ENCODE measurements around the gene ATP2B2.

The ATP2B2 gene

DNA sequence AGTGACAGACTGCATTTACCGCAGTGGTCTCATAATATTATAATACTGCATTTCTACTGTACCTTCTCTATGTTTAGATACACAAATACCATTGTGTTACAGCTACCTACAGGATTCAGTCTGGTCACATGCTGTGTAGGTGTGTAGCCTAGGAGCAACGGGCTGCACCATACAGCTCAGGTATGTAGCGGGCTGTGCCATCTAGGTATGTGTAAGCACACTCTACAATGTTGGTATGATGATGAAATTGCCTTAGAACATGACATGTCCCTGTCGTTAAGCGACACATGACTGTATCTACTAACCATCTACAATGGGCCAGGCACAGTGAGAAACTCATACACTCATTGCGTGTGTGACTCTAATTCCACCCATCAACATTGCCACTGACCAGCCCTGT is 99.0 kb downstream of the ATP2B2 start:
- no peak for DNase-seq (ENCODE audit: low read depth)
- TF ChIP-seq, protein P1, sequence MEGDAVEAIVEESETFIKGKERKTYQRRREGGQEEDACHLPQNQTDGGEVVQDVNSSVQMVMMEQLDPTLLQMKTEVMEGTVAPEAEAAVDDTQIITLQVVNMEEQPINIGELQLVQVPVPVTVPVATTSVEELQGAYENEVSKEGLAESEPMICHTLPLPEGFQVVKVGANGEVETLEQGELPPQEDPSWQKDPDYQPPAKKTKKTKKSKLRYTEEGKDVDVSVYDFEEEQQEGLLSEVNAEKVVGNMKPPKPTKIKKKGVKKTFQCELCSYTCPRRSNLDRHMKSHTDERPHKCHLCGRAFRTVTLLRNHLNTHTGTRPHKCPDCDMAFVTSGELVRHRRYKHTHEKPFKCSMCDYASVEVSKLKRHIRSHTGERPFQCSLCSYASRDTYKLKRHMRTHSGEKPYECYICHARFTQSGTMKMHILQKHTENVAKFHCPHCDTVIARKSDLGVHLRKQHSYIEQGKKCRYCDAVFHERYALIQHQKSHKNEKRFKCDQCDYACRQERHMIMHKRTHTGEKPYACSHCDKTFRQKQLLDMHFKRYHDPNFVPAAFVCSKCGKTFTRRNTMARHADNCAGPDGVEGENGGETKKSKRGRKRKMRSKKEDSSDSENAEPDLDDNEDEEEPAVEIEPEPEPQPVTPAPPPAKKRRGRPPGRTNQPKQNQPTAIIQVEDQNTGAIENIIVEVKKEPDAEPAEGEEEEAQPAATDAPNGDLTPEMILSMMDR (conservative IDR thresholded peaks at IDR 0.05; ENCODE audit: control insufficient read depth, insufficient read depth, low read depth, low read length) = no peak
- H3K4me3 ChIP-seq (ENCODE audit: control insufficient read depth, low read depth, low read length) = no peak overlapping the region

DNA sequence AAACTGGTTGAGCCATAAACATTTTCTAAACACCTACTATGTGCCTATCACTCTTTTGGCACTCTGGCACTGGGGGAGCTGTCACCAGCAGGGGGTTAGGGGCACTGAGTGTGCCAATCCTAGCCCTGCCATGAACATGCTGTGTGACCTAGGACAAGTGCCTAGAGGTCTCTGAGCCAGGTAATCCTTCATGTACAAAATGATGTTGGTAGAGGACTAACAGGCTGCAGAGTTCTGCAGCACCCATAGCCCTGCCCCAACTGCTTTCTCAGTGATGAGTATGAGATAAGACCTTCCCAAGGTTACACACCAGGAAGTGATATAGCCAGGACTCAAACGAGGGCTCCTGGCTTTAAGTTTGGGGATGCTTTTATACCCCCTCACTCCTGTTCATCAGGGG is 99.6 kb downstream of the ATP2B2 start:
- TF ChIP-seq, protein P1 (conservative IDR thresholded peaks at IDR 0.05; ENCODE audit: control insufficient read depth, insufficient read depth, low read depth, low read length) = no peak
- no peak for DNase-seq (ENCODE audit: low read depth)
- H3K4me3 ChIP-seq (ENCODE audit: control insufficient read depth, low read depth, low read length) = no peak overlapping the region

DNA sequence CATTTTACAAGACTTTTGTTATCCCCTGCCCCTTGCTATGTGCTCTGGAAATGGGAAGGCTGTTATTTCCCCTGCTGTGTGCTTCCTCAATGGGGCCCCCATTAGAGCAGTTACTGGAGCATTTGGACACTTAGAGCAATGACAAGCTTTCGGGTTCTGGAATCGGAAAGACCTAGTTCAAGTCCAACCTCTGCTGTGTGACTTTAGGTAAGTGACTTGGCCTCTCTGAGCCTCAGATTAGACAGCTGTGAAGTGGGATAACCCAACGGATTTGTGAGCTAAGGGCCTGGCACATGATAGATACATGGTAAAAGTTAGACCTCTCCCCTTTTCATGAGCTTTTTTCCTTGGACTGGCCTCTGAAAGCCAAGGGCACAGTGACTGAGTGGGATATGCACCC is 100.5 kb downstream of the ATP2B2 start:
- TF ChIP-seq, protein P1 (conservative IDR thresholded peaks at IDR 0.05; ENCODE audit: control insufficient read depth, insufficient read depth, low read depth, low read length) = no peak
- H3K4me3 ChIP-seq (ENCODE audit: control insufficient read depth, low read depth, low read length) = no peak overlapping the region
- DNase-seq (ENCODE audit: low read depth) = no peak

DNA sequence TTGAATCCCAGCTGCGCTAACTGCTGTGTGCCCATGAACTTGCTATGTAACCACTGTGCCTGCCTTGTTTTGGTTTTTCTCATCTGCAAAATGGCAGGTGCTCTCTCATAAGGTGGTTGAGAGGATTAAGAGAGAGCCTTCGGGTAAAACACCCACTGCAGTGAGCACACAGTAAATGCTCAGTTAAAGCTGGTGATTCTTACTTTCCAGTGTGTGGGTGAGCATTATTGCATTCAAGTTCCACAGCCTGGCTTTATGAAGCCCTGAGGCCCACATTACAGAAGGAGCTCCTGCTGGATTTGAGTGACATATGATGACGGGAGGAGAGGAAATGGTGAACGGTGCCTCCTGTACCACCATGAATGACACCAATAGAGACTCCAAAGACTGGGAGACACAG is 101.0 kb downstream of the ATP2B2 start:
- DNase-seq (ENCODE audit: low read depth) = no peak
- H3K4me3 ChIP-seq (ENCODE audit: control insufficient read depth, low read depth, low read length) = no peak overlapping the region
- TF ChIP-seq, protein P1 (conservative IDR thresholded peaks at IDR 0.05; ENCODE audit: control insufficient read depth, insufficient read depth, low read depth, low read length) = no peak

DNA sequence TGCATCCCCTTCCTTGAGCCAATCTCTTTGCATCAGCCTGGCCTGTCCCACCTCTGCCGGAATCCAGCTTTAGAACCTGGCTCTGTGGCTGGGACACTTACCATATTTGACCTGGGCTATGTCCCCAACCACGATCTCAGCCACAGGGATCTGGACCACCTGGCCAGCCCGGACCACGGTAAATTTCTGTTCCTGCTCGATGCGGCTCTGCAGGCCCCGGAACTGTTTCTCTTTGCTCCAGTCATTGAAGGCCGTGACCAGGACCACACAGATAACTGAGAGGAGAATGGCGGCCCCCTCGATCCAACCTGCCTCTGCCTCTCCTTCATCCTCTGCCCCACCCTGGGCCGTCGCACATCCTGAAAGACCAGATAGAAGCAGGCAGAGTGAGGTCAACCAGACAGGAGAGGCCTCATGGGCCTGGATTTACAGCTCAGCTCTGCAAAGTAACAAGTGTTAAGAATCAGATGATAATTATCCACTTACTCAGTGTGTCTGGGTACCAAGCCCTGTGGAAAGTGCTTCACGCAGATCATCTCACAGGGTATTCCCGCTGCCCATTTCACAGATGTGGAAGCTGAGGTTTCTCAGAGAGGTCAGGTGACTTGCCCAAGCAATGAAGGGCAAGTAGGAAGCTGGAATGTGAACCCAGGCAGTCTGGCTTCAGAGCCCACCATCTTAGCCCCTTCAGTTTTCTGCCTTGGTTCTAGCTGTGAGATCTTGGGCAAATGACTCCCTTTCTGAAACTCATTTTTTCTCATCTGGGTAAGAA is 103.2 kb downstream of the ATP2B2 start:
- TF ChIP-seq, protein P1 (conservative IDR thresholded peaks at IDR 0.05; ENCODE audit: control insufficient read depth, insufficient read depth, low read depth, low read length) = no peak
- DNase-seq (ENCODE audit: low read depth) = no peak
- H3K4me3 ChIP-seq (ENCODE audit: control insufficient read depth, low read depth, low read length) = no peak overlapping the region

DNA sequence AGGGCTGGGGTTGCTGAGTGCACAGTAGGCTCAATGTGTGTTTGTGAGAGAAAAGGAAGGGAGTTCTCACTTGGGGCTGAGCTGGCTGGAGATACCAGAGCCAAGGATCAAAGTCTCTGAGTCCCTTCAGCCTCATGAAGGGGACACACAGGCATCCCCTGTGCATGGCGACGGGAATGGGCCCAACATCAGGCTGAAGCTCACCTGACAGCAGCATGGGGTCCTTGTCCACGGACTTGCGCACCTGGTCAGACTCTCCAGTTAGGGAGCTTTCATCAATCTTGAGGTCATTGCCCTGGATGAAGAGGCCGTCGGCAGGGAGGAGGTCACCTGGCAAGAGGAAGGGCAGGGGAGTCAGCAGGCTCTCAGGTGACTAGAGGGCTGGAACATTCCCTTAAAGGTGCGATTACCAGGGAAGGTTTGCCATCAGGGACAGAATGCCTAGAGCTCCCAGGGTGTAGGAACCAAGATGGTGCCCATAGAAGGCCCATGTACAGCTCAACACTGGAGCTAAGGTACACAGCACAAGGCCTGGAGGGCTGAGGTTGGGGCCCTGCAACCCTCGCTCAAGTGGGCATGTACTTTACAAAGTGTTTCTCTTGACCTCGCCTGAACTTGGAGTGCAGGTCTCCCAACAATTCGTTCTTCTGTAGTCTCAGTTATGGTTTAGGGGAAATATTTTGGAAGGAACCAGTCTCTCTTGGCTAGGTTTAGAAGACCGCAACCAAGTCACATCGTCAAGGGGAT is 104.5 kb downstream of the ATP2B2 start:
- no peak overlapping the region for H3K4me3 ChIP-seq (ENCODE audit: control insufficient read depth, low read depth, low read length)
- no peak for DNase-seq (ENCODE audit: low read depth)
- TF ChIP-seq, protein P1 (conservative IDR thresholded peaks at IDR 0.05; ENCODE audit: control insufficient read depth, insufficient read depth, low read depth, low read length) = no peak
